Umbilical cord (tissue), 2 donors: ENCODE data around the gene SSR4. TPM values are rescaled to one million over a fixed set of nuclear protein-coding genes. Genes with fewer than 3 reads are reported as not detected.
"Not testable (repeated sequence)": the region's sequence is repeated elsewhere in the genome, so short reads cannot be mapped to it uniquely, and the experiment has no call there.

Experiments used
- DNase-seq: peaks from one replicate; pipeline ENCODE4 v3.0.0-alpha.2; 2015; ENCODE audit warnings: low spot score
- total RNA-seq: library from RNA; depleted of rRNA; stranded (reverse); fragments of >200 nt; gene quantifications from one replicate; pipeline ENCODE4 v1.2.3, GENCODE V29; 2014; ENCODE audit warnings: low replicate concordance; ENCODE audit not compliant: insufficient read depth

The SSR4 gene
- total RNA-seq, result 135 TPM

- DNase-seq, result peak; percentile 95
Observed at GRCh38 chrX:153794018-153794896, at the start of gene SSR4, which contains the start of gene IDH3G. SSR4 (plus strand) TSS chrX:153794668; CDS start chrX:153794688, 20 bp downstream. IDH3G (minus strand) TSS chrX:153794375; CDS start chrX:153794326, 49 bp downstream.

DNA sequence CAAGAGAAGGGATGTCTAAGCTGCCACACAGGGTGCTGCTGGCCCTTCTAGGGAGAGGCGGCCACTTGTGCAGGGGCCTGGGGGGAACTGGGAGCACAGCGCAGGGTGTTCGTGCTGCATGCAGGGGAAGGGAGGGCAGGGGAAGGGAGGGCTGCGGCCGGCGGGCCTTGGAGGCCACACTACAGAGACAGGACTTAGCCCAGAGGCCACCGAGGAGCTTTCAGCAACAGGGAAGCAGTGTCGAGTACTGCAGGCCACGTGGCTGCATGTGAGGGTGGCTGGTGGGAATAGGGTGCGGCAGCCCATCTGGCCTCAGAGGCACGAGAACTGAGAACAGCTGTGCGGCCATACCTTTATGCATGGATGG, 49.4 kb upstream of the SSR4 start:
- not testable (repeated sequence) for DNase-seq

DNA sequence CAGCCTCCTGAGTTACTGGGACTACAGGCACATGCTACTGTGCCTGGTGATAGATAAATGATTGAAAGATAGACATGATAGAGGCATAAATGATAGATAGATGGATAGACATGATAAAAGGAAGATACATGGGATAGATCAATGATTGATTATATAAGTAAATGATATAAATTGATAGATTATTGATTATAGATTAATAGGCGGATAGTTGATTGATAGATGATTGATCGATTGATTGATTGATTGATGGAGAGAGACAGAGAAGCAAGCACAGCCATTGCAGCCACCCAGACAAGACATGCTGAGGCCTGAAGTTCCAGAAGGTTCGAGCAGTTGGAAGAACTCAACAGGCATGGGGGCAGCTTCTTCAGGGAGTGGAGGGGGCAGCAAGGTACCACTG, 48.1 kb upstream of the SSR4 start:
- DNase-seq, result no peak

DNA sequence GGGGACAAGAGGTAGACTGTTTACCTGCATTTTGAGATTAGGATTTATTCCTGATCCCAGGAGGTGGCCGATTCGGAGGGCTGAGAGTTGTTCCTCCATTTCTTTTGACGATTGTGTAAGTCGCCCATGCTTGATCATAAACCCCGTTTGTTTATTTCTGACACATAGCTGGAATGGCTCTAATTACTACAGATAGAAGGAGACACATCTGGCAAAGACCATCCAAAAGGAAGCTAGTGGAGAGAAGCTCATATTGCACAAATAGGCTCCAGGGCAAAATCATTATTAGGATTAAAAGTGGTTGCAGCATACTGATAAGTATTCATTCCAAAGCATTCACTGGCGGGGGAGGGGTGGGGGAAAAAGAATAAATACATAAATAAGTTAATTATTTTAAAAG, 47.5 kb upstream of the SSR4 start:
- not testable (repeated sequence) for DNase-seq

DNA sequence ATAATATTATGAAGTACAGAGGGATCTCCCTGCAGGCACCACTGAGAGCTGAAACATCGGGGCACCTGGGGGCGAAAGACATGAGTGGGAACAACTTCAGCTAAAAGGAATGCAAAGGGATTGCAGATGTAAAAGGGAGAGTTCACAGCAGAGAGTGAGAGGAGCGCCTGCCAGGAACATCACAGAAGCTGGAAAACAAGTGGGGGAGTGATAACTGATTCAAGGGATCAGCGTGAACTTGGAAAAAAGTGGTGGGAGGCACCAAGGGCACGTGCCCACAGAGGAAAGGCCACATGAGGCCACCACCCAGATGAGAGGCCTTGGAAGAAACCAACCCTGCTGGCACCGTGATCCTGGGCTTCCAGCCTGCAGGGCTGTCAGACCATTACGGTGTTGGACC, 45.5 kb upstream of the SSR4 start:
- not testable (repeated sequence) for DNase-seq

- no peak for DNase-seq
Observed at GRCh38 chrX:153750127-153750774, 44.2 kb upstream of the SSR4 start.

DNA sequence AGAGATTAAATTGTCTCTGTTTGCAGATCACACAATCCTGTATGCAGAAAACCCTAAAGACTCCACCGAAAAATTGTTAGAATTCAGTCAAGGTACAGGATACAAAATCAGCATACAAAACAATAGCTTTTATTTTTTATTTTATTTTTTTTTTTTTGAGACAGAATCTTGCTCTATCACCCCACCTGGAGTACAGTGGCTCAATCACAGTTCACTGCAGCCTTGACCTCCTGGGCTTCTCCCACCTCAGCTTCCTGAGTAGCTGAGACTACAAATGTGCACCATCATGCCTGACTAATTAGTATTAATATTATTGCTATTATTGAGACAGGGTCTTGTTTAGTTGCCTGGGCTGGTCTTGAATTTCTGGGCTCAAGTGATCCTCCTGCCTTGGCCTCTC, 39.3 kb upstream of the SSR4 start:
- no peak for DNase-seq

DNA sequence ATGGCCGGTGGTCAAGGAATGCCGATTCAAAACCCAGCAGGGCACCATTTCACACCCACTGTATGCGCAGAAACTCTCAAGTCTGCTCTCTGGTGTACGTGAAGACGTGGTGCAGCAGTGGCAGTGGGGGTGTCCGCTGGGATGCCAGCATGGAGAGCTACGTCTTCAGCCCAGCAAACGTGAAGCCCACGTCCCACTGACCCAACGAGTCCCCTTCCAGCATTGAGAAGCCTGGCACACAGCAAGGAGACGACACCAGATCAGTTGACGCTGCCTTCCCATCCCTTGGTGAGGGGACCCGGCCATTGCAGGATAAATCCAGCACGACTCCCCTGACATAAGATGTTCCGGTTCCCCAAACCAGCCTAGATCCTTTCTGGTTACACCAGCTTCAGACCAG, 32.6 kb upstream of the SSR4 start:
- no peak for DNase-seq

- no peak for DNase-seq
Observed at GRCh38 chrX:153762626-153763173, 31.8 kb upstream of the SSR4 start.

DNA sequence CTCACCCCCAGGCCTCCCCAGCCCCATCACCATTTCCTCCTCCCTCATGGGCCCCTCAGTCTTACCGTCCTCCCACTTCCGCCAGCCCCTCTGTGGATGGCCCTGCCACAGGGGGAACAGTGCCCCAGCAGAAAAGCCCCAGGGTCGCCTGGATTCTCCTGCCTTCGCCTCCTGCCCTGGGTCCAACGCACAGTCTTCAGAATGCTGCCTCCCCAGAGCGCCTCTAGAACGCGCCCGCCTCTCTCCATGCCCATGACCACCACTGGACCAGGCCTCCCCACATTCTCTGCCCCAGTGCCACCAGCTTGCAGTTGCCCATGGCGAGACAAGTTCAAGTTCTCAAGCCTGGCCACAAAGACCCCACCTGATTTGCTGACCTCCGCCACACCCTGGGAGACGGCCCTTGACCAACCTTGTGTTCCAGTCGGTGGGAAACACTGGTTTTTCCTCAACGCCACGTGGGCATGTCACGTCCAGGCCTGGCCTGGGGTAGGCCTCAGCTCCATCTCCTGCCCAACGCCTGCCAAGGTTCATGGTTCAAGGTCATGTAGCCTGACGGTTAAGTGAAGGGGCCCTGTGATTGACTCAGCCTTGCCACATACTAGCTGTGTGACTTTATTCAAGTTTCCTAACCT, 31.1 kb upstream of the SSR4 start:
- DNase-seq, result no peak

DNA sequence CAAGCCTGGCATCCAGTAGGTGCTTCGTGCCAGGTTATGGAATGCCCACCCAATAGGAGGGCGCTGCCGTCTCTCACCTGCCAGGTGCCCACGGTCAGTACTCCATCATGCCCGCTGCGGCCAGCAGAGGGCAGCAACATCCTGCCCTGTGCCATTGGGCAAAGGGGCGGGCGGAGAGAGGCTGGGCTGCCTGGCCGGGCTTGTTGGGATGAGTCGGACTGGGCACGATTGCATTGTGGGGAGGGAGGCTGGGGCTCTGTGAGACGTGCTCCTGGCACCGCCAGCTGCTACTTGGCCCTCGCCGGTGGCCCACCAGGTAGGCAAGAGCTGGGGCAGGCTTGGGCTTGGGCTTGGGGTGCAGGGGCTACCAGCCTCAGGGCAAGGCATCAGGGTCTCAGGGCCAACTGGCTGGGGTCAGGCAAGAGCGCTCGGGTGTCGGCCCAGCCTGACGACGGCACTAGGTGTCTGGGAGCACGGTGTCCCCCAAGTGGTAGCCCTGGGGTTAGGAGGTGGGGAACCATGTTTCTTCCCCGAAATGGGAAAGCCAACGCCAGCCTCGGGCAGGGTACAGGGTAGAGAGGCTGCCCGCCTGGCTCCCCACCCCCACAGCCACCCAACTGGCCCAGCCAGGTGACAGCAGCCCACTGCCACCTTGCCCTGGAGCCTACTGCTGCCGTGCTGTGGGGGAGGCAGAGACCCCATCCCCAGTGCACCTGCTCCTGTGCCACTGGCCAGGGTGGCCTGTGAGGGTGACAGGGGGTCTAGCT, 30.3 kb upstream of the SSR4 start, which contains the start of gene PLXNB3:
Gene PLXNB3, plus strand, starts transcription at position 261 of the 767 bp plus-strand sequence. CDS start 1,287 bp downstream, outside the sequence.
- peak; percentile 61 for DNase-seq

GRCh38 chrX:153764786-153765137, 29.7 kb upstream of the SSR4 start:
- no peak for DNase-seq

DNA sequence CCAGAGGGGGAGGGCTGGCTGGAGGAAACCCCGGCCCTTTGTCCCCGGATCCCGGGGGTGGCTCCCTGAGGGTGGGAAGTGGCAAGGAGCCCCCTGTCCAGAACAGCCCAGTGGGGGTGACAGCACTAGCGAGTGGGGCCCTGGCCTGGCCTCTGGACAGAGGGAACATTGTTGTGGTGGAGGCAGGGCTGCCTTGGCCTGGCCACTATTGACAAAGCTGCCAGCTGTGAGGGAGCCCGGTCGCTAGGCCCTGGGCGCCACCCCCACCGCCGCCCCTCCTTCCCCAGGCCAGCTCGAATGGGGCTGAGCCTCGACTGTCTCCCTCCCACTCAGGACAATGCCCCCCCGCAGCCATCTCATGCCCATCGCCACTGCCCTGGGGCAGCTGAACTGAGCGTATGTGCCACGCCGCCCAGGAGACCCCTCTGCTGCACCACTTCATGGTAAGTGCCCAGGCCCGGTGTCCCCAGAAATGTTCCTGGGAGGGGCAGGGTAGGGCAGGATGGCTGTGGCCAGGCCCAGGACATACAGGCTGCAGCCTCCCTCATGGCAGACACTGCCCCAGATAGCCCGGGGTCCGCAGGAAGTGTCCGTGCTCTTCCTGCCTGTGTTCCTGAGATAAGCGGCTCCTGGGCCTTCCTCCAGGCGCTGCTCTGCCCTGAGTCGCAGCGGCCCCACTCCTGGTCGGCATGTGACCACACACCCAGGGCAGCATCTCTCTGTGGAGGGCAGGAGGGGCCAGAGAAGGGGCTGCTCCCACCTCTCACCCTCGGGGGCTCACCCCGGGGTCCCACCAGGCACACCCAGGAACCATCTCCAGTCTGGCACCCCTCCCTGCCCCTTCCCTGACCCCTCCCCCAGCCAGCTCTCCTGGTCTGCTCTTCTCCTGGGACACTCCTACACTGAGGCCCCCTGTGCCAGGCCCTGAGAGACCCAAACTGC, 29.1 kb upstream of the SSR4 start:
- peak; percentile 40 for DNase-seq

- peak; percentile 77 for DNase-seq
Observed at GRCh38 chrX:153766098-153766817, 28.2 kb upstream of the SSR4 start.

- DNase-seq, result no peak
Observed at GRCh38 chrX:153766871-153767673, 27.4 kb upstream of the SSR4 start.

DNA sequence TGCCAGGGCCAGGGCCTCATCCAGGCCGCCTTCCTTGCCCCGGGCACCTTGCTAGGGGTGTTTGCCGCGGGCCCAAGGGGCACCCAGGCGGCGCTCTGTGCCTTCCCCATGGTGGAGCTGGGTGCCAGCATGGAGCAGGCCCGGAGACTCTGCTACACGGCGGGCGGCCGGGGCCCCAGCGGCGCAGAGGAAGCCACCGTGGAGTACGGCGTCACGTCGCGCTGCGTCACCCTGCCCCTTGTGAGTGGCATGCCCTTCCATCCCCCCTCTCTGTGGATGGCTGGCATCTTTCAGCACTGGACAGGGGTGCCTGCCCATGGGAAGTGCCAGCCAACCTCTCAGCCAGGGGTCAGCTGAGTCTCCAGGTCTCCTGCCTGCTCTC, 26.8 kb upstream of the SSR4 start:
- DNase-seq, result no peak

DNA sequence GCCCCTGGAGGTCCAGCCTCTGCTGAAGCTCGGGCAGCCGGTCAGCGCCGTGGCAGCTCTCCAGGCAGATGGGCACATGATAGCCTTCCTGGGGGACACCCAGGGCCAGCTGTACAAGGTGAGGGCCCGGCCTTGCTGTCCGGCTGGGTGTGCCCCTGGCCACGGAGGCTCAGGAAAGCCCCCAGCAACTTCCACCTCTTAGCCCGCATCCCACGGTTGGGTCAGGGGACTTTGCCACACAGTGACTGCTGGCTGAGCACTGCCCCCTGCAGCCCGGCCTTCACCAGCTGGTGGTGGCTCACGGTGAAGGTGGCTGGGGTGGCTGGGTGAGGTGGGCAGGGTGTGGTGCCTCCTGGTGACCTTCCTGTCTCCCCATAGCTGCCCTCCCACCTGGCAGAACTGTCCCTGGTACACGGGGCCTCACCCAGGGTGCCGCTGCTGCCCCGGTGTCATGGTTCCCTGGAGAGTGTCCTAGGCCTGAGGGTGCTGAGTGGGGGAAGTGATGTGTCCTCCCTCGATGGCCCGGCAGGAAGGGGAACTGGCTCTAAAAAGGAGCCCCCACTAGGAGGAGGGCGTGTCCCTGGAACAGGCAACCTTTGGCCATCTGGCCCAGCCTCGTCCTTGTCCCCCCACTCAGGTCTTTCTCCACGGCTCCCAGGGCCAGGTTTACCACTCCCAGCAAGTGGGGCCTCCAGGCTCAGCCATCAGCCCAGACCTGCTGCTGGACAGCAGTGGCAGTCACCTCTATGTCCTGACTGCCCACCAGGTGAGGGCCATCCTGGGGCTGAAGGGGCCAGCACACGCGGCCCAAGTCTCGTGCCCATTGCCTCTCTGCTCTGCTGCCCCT, 25.9 kb upstream of the SSR4 start:
- DNase-seq, result no peak
